GM12891 (cell line): ENCODE measurements around the gene NR1I2.

Source experiments
- PAX5 ChIP-seq: IDR thresholded peaks from 2 replicates; pipeline ENCODE4 v1.6.1; 2011; ENCODE audit warnings: low read length, moderate library complexity, mild to moderate bottlenecking; ENCODE audit not compliant: insufficient read depth, severe bottlenecking
- POLR2A ChIP-seq: IDR thresholded peaks from 2 replicates; pipeline ENCODE4 v1.6.1; 2011; ENCODE audit warnings: low read depth, low read length, control low read depth

DNA sequence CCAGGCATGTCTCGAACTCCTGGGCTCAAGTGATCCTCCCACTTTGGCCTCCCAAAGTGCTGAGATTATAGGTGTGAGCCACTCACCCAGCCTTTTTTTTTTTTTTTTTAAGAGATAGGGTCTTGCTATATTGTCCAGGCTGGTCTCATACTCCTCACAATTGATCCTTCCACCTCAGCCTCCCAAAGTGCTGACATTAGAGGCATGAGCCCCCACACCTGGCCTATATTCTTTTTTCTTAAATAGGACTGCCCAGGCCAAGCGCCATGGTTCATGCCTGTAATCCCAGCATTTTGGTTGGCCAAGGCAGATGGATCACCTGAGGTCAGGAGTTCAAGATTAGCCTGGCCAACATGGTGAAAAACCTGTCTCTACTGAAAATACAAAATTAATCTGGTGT, 12.5 kb downstream of the NR1I2 start:
- TF ChIP-seq PAX5 (no peak), POLR2A (no peak)
